GM18526 (cell line): ENCODE data around the gene SLC30A4.

Source experiments
- POLR2A ChIP-seq: IDR thresholded peaks from 3 replicates; pipeline ENCODE4 v1.6.1; 2011; ENCODE audit not compliant: insufficient read length; ENCODE audit errors: extremely low read depth

Gene SLC30A4

GRCh38 chr15:45529613-45530012 is 7.1 kb upstream of the SLC30A4 start:
- TF ChIP-seq POLR2A, result no peak

- no peak for TF ChIP-seq POLR2A
These were observed 4.5 kb upstream of the SLC30A4 start for GRCh38 chr15:45527086-45527485.

- TF ChIP-seq POLR2A, result no peak
These were observed 558 bp upstream of the SLC30A4 start for GRCh38 chr15:45523166-45523460.

GRCh38 chr15:45521596-45522327 is 793 bp downstream of the SLC30A4 start:
- TF ChIP-seq POLR2A, result no peak

GRCh38 chr15:45510758-45511280 is 11.7 kb downstream of the SLC30A4 start:
- no peak for TF ChIP-seq POLR2A

GRCh38 chr15:45499426-45499825 is 23.1 kb downstream of the SLC30A4 start:
- no peak for TF ChIP-seq POLR2A

- TF ChIP-seq POLR2A, result no peak
These were observed 23.9 kb downstream of the SLC30A4 start for GRCh38 chr15:45498701-45499100.

GRCh38 chr15:45497261-45497660 is 25.3 kb downstream of the SLC30A4 start:
- TF ChIP-seq POLR2A, result no peak

GRCh38 chr15:45496658-45497057 is 25.9 kb downstream of the SLC30A4 start:
- TF ChIP-seq POLR2A, result no peak

- TF ChIP-seq POLR2A, result no peak
These were observed 27.0 kb downstream of the SLC30A4 start for GRCh38 chr15:45495588-45495987.

GRCh38 chr15:45489690-45490238 is 32.8 kb downstream of the SLC30A4 start:
- no peak for TF ChIP-seq POLR2A

- TF ChIP-seq POLR2A, result no peak
These were observed 36.2 kb downstream of the SLC30A4 start for GRCh38 chr15:45486317-45486716.

GRCh38 chr15:45481135-45481534 is 41.4 kb downstream of the SLC30A4 start:
- TF ChIP-seq POLR2A, result no peak

GRCh38 chr15:45476410-45476809 is 46.1 kb downstream of the SLC30A4 start:
- no peak for TF ChIP-seq POLR2A

- no peak for TF ChIP-seq POLR2A
These were observed 47.8 kb downstream of the SLC30A4 start for GRCh38 chr15:45474799-45475198.

GRCh38 chr15:45473068-45473467 is 49.5 kb downstream of the SLC30A4 start:
- TF ChIP-seq POLR2A, result no peak

- TF ChIP-seq POLR2A, result no peak
These were observed 51.4 kb downstream of the SLC30A4 start for GRCh38 chr15:45471151-45471550.
